HG03558 (cell line): Measurements from ENCODE around the gene QRICH1.
A peak's percentile ranks its signal among the peaks of the same experiment; 100 is the strongest.
"Not testable (repeated sequence)": the region's sequence is repeated elsewhere in the genome, so short reads cannot be mapped to it uniquely, and the experiment has no call there.

ENCODE experiments used
- ATAC-seq: cut with Tn5 transposase; IDR thresholded peaks from one replicate; pipeline ENCODE4 v1.9.1; 2021; ENCODE audit warnings: moderate number of reproducible peaks; ENCODE audit not compliant: unreplicated experiment; ENCODE audit errors: extremely low read depth

Gene QRICH1

DNA sequence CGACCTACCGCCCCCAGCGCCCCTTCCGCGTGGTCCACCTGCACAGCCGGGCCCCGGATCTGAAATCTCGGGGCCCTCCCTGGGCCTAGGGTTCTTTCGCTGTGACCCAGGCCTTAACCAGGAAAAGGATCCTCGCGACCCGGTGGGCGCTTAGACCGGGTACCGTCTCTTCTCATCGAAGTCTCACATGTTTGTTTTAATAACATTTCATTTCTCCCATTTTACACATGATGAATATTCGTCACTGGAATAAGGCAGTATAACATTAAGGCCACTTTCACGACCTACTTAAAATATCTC lies 75.2 kb downstream of the QRICH1 start:
- ATAC-seq, result no peak

DNA sequence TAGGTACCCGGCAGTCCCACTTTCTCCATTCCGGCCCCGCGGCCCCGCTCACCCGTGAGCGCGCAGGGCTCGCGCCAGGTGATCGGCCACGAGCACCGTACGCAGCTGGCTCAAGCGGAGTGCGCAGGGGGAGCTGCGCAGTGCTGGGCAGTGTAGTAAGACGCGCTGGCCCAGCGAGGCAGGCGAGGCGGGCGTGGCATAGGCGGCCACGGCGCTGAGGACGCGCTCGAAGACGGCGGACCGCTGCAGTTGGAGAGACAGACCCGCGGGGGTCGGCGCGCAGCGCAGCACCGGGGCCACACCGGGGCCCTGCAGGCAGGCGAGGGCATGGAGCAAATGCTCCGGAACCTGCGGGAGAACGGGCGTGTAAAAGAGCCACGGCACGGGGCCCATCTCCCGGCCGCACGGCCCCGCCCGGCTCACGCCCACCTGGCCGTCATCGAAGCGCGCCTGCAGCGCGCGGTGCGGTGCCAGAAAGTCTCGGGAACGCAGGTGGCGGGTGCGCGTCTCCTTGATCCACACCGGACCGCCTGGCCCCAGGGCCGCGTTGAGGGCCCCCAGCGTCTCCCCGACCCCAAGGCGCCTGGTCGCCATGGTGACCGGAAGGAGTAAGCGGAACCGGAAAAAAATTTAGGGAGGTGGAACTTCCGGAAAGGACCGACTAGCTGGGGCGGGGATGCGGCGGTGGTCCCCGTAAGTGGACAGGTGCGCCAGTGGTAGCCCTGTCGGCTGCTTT lies 75.7 kb downstream of the QRICH1 start, which contains the start of gene DALRD3:
Gene DALRD3 (minus strand): TSS at position 610 of the 736 bp plus-strand sequence. CDS start 16 bp downstream, at position 594.
- no peak for ATAC-seq

- ATAC-seq, result no peak
Observed at GRCh38 chr3:49017229-49017970, 76.5 kb downstream of the QRICH1 start.

GRCh38 chr3:49016414-49017228 lies 77.2 kb downstream of the QRICH1 start:
- ATAC-seq, result no peak

DNA sequence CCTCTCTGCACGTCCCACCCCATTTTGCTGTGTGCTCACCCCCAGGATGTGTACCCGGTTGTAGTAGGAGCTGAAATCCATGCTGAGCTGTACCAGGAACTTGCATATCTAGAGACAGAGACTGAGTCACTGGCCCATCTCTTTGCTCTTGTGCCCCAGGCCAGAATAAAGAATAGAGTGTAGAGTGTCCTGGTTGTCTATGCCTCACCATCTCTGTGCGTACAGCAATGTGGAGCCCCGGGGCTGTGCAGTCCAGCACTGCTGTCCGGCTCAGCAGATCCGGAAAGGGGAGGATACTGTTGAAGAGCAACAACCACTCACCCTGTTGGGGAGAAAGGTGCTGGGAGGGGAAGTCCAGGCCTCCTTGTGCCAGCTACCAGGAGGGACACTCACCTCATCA lies 78.1 kb downstream of the QRICH1 start:
- no peak for ATAC-seq

GRCh38 chr3:49015072-49015471 lies 78.8 kb downstream of the QRICH1 start:
- no peak for ATAC-seq

DNA sequence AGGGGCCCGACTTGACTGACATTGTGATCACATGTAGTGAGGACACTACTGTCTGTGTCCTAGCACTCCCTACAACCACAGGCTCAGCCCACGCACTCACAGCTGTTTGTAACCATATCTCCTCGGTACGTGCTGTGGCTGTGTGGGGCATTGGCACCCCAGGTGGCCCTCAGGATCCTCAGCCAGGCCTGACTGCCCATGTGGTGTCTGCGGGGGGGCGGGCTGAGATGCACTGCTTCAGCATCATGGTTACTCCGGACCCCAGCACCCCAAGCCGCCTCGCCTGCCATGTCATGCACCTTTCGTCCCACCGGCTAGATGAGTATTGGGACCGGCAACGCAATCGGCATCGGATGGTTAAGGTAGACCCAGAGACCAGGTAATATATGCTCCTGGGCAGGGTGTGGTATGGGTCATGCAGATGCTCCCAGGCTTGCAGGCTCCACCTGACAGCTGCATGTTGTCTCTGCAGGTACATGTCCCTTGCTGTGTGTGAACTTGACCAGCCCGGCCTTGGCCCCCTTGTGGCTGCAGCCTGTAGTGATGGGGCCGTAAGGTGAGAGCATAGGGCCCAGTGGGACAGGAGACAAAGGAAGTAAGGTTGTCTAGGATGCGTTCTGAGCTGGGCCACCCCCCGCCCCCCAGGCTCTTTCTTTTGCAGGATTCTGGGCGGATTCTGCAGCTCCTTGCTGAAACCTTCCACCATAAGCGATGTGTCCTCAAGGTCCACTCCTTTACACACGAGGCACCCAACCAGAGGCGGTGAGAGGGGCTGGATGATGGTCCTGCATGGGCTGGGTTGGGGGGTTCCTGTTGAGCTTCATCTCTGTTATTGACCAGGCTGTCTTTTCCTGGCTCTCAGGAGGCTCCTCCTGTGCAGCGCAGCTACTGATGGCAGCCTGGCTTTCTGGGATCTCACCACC lies 79.9 kb downstream of the QRICH1 start:
- no peak for ATAC-seq

- no peak for ATAC-seq
Observed at GRCh38 chr3:49013113-49013737, 80.6 kb downstream of the QRICH1 start.

- no peak for ATAC-seq
Observed at GRCh38 chr3:49012441-49013017, 81.3 kb downstream of the QRICH1 start.

- ATAC-seq, result no peak
Observed at GRCh38 chr3:49009396-49009795, 84.5 kb downstream of the QRICH1 start.

DNA sequence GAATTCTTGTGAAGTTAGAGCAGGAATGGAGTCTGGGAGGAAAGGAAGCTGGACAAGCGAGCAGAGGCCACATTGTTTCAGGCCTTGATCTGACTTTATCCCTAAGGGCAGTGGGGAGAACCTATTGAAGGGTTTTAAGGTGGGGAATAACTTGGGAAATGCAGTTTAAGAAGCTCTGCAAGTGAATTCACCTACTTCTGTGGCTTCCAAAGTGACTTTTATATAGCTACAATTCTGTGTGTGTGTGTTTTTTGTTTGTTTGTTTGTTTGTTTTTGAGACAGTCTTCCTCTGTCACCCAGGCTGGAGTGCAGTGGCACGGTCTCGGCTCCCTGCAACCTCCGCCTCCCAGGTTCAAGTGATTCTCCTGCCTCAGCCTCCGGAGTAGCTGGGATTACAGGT lies 85.2 kb downstream of the QRICH1 start:
- not testable (repeated sequence) for ATAC-seq

DNA sequence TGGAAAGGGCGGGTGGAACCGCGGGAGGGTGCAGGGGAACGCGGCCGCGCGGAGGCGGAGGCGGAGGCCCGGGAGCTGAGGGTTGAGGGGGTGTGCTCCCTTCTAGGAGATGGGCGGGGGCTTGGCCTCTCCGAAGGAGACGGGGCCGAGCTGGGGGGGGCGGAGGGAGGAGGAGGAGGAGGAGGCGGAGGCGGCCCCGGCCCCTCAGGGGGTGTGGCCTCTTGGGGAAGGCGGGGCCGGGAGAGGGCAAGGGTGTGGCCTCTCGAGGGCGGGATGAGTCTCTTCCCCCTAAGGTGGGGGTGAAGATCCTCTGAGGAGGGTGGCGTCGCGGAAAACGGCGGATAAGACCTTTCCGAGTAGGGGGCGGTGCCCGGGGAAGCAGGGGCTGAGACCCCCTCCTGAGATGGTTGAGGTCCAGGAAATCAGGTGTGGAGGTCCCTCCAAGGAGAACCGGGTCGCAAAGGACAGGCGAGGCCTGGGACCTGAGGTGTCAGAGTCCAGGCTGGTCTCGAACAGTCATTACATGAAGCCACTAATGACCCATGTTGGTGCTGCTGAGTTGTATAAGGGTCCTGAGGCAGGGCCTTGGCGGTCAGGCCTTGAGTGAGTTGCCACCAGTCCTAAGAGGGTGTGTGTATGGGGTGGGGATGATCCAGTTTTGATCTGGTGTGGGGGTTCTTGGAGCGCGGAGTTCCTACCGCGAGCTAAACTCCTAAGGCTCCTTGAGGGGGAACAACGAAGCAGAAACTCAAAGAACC lies 85.9 kb downstream of the QRICH1 start:
- no peak for ATAC-seq

GRCh38 chr3:49007068-49007770 lies 86.7 kb downstream of the QRICH1 start, which contains the start of gene WDR6:
Gene WDR6, plus strand, starts transcription at chr3:49007391. Its CDS starts 41 bp downstream, at chr3:49007432.
- ATAC-seq, result peak; percentile 81

DNA sequence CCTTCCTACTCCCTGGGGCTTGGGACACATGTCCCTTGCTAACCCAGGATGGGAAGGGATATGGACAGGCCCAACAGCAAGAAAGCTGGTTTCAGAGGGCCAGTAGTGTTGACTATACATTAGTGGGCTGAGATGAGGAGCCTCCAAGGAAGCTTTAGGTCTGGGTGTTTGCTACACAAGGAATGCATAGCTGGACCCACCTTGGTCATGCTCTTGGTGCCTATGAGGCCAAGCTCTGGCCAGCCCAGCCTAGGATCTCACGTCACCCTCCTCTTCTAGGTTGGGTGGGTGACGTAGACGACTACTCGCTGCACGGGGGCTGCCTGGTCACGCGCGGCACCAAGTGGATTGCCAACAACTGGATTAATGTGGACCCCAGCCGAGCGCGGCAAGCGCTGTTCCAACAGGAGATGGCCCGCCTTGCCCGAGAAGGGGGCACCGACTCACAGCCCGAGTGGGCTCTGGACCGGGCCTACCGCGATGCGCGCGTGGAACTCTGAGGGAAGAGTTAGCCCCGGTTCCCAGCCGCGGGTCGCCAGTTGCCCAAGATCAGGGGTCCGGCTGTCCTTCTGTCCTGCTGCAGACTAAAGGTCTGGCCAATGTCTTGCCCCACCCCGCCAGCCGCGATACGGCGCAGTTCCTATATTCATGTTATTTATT lies 87.3 kb downstream of the QRICH1 start:
- ATAC-seq, result no peak

DNA sequence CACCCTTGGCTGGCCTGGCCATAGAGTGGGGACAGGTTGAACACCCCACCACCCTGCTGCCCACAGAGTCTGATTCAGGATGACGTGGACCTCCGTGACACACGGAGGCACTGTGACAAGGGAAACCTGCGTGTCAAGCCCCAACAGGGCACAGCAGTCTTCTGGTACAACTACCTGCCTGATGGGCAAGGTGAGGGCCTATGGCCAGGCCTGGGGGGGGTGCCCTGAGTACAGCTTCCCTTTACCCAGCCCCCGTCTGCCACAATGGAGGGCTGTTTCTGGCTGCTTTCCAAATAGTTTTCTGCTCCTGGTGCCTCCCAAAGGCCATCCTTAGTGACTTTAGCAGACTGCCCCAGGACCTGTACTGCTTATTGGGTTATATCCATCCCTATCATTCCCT lies 87.9 kb downstream of the QRICH1 start:
- no peak for ATAC-seq

DNA sequence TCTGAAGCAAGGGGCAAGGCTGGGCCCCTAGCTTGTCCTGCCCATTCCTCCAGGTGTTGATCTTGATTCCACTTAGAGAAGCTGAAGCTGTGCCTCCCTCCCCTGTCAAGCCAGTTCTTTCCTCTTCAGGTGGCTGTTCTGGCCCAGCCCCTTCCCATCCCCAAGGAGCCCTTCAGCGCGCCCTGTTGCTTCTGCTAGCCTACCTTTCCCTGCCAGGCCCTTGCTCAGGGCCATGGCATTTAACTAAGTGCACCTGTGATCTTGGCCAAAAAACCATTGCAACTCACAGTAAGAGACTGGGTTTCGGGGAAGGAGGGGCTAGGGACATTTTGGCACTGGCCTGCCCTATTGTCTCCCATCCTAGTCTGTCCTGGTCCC lies 88.6 kb downstream of the QRICH1 start:
- no peak for ATAC-seq
